GM12878 (cell line): ENCODE results near the gene PLA2G4A. TPM values are rescaled to one million over a fixed set of nuclear protein-coding genes. Genes with fewer than 3 reads are reported as not detected.

ENCODE experiments used
- ATAC-seq: fragments of 200-7000 bp; cut with Tn5 transposase; 3 replicates; pipeline ENCODE4 v1.9.1; 2020; ENCODE audit warnings: mild to moderate bottlenecking, moderate library complexity
- BruUV-seq: library from RNA; stranded (reverse); fragments of 400-500 nt; replicated peaks from 2 replicates; lab custom pipeline; 2021; lab: Mats Ljungman, UMichigan
- CTCF ChIA-PET: fragments of 300-600 bp; sonication (Branson Sonifier 250); formaldehyde crosslinking; extraction: SDS; loops from one replicate; lab custom pipeline; 2021; ENCODE audit warnings: inconsistent platforms; lab: Yijun Ruan, JAX
- POLR2A ChIA-PET: fragments of 350-600 bp; formaldehyde crosslinking; extraction: SDS; loops from one replicate; lab custom pipeline; 2021; ENCODE audit warnings: inconsistent platforms; lab: Charles Lee
- RAD21 ChIA-PET: fragments of 300-600 bp; sonication (Branson Sonifier 250); formaldehyde crosslinking; loops from one replicate; lab custom pipeline; 2023; ENCODE audit warnings: antibody characterized with exemption; ENCODE audit not compliant: unreplicated experiment; lab: Charles Lee
- SMC1A ChIA-PET: fragments of 300-600 bp; sonication (Branson Sonifier 250); formaldehyde crosslinking; loops from one replicate; lab custom pipeline; 2023; ENCODE audit not compliant: unreplicated experiment, uncharacterized antibody; lab: Charles Lee
- DNase-seq: peaks from one replicate; pipeline ENCODE4 v3.0.0-alpha.2; 2011; ENCODE audit warnings: low read depth, low spot score
- FAIRE-seq: peaks from 3 replicates; lab custom pipeline; 2011; peaks lifted over from hg19 to GRCh38; lab: Jason Lieb, UNC
- H2AFZ ChIP-seq: 2 replicates; pipeline ENCODE4 v1.6.0; 2011; ENCODE audit warnings: low read depth, low read length, control low read depth; ENCODE audit not compliant: control insufficient read depth
- H3K27ac ChIP-seq: 2 replicates; pipeline ENCODE4 v1.5.1; 2011; ENCODE audit warnings: control low read depth; ENCODE audit not compliant: control insufficient read depth, insufficient read depth
- H3K27me3 ChIP-seq, 2 experiments: replicated peaks in 1 of 2; 2 replicates each; pipeline versions ENCODE4 v1.6.0 to v1.6.1; 2011; ENCODE audit warnings: low read length in 1 of 2; ENCODE audit not compliant: control insufficient read depth in 2 of 2, insufficient read depth in 2 of 2
- H3K36me3 ChIP-seq, 2 experiments: 2 replicates each; pipeline ENCODE4 v1.5.1; 2011; ENCODE audit warnings: low read length in 1 of 2; ENCODE audit not compliant: control insufficient read depth in 2 of 2, insufficient read depth in 2 of 2
- H3K4me1 ChIP-seq: 2 replicates; pipeline ENCODE4 v1.6.1; 2011; ENCODE audit warnings: mild to moderate bottlenecking, low read length, moderate library complexity, mixed read lengths; ENCODE audit not compliant: control insufficient read depth, insufficient read depth
- H3K4me2 ChIP-seq: 2 replicates; pipeline ENCODE4 v1.6.0; 2011; ENCODE audit warnings: control low read depth; ENCODE audit not compliant: control insufficient read depth, insufficient read depth
- H3K4me3 ChIP-seq: fragments of 200-600 bp; sonication (generic); 2 replicates; pipeline ENCODE4 v1.5.1; 2016
- H3K79me2 ChIP-seq: 2 replicates; pipeline ENCODE4 v1.6.0; 2011; ENCODE audit warnings: low read length; ENCODE audit not compliant: control insufficient read depth, insufficient read depth
- H3K9ac ChIP-seq: 2 replicates; pipeline ENCODE4 v1.8.0; 2011; ENCODE audit warnings: low read length, control low read depth, mixed read lengths; ENCODE audit not compliant: control insufficient read depth, insufficient read depth
- H3K9me3 ChIP-seq: replicated peaks from 3 replicates; pipeline ENCODE4 v1.5.1; 2011; ENCODE audit warnings: mild to moderate bottlenecking, low read length; ENCODE audit not compliant: control insufficient read depth, insufficient read depth
- H4K20me1 ChIP-seq: 2 replicates; pipeline ENCODE4 v1.6.0; 2011; ENCODE audit not compliant: control insufficient read depth, insufficient read depth
- IKZF1 ChIP-seq: fragments of 450-650 bp; conservative IDR thresholded peaks from 2 replicates; pipeline ENCODE4 v1.6.1; 2017; ENCODE audit warnings: antibody characterized with exemption, mild to moderate bottlenecking
- PAX5 ChIP-seq: IDR thresholded peaks from 2 replicates; pipeline ENCODE4 v1.6.1; 2011; ENCODE audit warnings: low read depth, low read length, borderline replicate concordance
- PML ChIP-seq: IDR thresholded peaks from 2 replicates; pipeline ENCODE4 v1.6.1; 2012; ENCODE audit warnings: low read length, inconsistent platforms
- RELB ChIP-seq: fragments of 450-650 bp; IDR thresholded peaks from 2 replicates; pipeline ENCODE4 v1.6.1; 2017; ENCODE audit warnings: low read depth, mild to moderate bottlenecking, moderate library complexity
- TBL1XR1 ChIP-seq: IDR thresholded peaks from 2 replicates; pipeline ENCODE4 v1.6.1; 2012; ENCODE audit warnings: low read depth, low read length, improper control_type of control experiment
- ZBTB11 ChIP-seq: fragments of 450-650 bp; formaldehyde crosslinking; IDR thresholded peaks from 2 replicates; pipeline ENCODE4 v1.5.0; 2022; ENCODE audit warnings: mild to moderate bottlenecking, missing genetic modification characterization
- WGBS: methylation state at CpG from one replicate; pipeline ENCODE4 v1.1.6; 2016; ENCODE audit warnings: low lambda C conversion rate; ENCODE audit not compliant: insufficient replicate concordance, insufficient coverage; ENCODE audit errors: missing lambda C conversion rate; 5-methylcytosine and 5-hydroxymethylcytosine counted together
- in situ Hi-C: fragments of 300-500 bp; cut with MboI; formaldehyde crosslinking; loops from 9 replicates; pipeline ENCODE4 v1.14.3; 2018; ENCODE audit warnings: mixed read lengths
- intact Hi-C: fragments of 100-400 bp; cut with micrococcal nuclease; formaldehyde crosslinking; loops from one replicate; pipeline ENCODE4 v1.14.2; 2022; ENCODE audit not compliant: unreplicated experiment
- polyA plus RNA-seq, 11 experiments: library from polyadenylated mRNA; depleted of rRNA in 4 of 11; unstranded in 6 of 11; stranded (reverse) in 5 of 11; fragments of >200 nt; fragmentation: Nextera tagmentation in 4 of 11; fragmentation: Illumina TruSeq in 1 of 11; extraction: Ambion mirVana in 4 of 11; extraction: Trizol in 1 of 11; gene quantifications; 1 replicate in 1 of 11; 2 replicates in 10 of 11; pipeline versions ENCODE4 v1.2.1 to v1.2.3, GENCODE V29; 2011 to 2016; ENCODE audit warnings: inconsistent platforms in 2 of 11, missing spikeins in 2 of 11, low read depth in 1 of 11
- total RNA-seq, 4 experiments: library from RNA; depleted of rRNA in 3 of 4; stranded (reverse); fragments of >200 nt in 3 of 4; fragmentation: Illumina TruSeq in 1 of 4; extraction: Trizol in 1 of 4; gene quantifications; 2 replicates each; pipeline versions ENCODE4 v1.2.1 to v1.2.3, GENCODE V29; 2013 to 2021

The PLA2G4A gene
- total and polyA plus RNA-seq, 10 of the 15 experiments (the other 5 are each of a cell fraction or from before 2014, with no cell fraction given) = 0.70 to 3.3 (median 1.5) TPM; not detected in 1

DNA sequence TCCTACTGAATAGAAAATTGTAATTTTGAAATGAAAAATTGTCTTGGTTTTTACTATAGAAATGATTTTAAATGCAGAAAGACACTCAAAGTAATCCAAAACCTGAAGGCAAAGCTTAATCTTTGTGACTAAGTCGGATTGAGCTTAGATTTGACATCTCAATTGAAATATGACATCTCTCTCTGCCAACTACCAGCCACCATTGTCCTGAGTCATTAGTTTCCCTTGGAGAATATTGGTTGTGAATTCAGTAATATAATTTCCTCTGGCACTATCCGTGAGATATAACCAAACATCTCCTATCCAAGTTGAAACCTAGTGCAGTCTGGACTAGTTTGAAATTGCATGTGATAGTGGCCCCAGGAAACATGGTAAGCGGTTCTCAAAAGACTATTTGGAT is 37.1 kb downstream of the PLA2G4A start:
- ChIA-PET POLR2A (no interaction called here), CTCF (interaction anchor here (1.4 kb wide), 1 partner anchor 143 kb away, joined by 4 read pairs; no protein-coding TSS in a partner anchor), RAD21 (no interaction called here), SMC1A (interaction anchor here (1.7 kb wide), 1 partner anchor 11 kb away, joined by 5 read pairs; no protein-coding TSS in a partner anchor)
- FAIRE-seq (peak; percentile 27), DNase-seq (no peak), ATAC-seq (no peak)
- in situ Hi-C loops (no loop called here), intact Hi-C loops (loop anchor here (2.0 to 10.0 kb wide), 2 partner anchors 17 to 61 kb away; no protein-coding TSS in a partner anchor)
- no TSS peak for BruUV-seq
- Histone ChIP-seq H3K9ac (no peak overlapping the region), H3K4me2 (no peak overlapping the region), H3K27me3 (no peaks in the 10 kb centered on the region), H4K20me1 (no peaks in the 10 kb centered on the region), H3K27ac (no peak overlapping the region), H3K4me3 (no peak overlapping the region), H3K79me2 (no peaks in the 10 kb centered on the region), H3K9me3 (no peaks in the 10 kb centered on the region), H3K4me1 (no peaks in the 10 kb centered on the region), H3K36me3 (no peaks in the 10 kb centered on the region), H2AFZ (no peak overlapping the region)
- WGBS = 17% methylated on average over 3 of the region's 3 CpGs
- TF ChIP-seq RELB (no peak), IKZF1 (no peak), ZBTB11 (CRISPR knock-in tag) (no peak), PAX5 (no peak), TBL1XR1 (no peak), PML (no peak)
